Tibial artery (tissue), 4 donors: ENCODE measurements around the gene CTNND2.
A peak's percentile ranks its signal among the peaks of the same experiment; 100 is the strongest.

Source experiments
- DNase-seq, 2 donors: peaks; one replicate each; pipeline ENCODE4 v3.0.0-alpha.2; 2019
- H3K27ac ChIP-seq, 2 donors: fragments of 200-600 bp; sonication (generic) in 1 of 2; 1 replicate in 1 of 2; 2 replicates in 1 of 2; pipeline ENCODE4 v1.5.1; 2018 to 2019; ENCODE audit warnings: mild to moderate bottlenecking in 1 of 2
- H3K27me3 ChIP-seq, 2 donors: fragments of 200-600 bp; sonication (generic) in 1 of 2; one replicate each; pipeline versions ENCODE4 v1.5.1 to v1.6.0; 2016 to 2019
- H3K36me3 ChIP-seq, 3 donors: fragments of 200-600 bp; sonication (generic) in 2 of 3; one replicate each; pipeline ENCODE4 v1.5.1; 2016 to 2019; ENCODE audit warnings: mild to moderate bottlenecking in 2 of 3
- H3K4me1 ChIP-seq, 4 donors: fragments of 200-600 bp; sonication (generic) in 2 of 4; 1 replicate in 3 of 4; 2 replicates in 1 of 4; pipeline ENCODE4 v1.5.1; 2016 to 2019
- H3K4me3 ChIP-seq, 2 donors: fragments of 200-600 bp; sonication (generic) in 1 of 2; 1 replicate in 1 of 2; 2 replicates in 1 of 2; pipeline ENCODE4 v1.5.1; 2018 to 2019; ENCODE audit warnings: mild to moderate bottlenecking in 2 of 2
- H3K9me3 ChIP-seq, 3 donors: fragments of 200-600 bp; sonication (generic) in 1 of 3; one replicate each; pipeline ENCODE4 v1.5.1; 2016 to 2019
- intact Hi-C: fragments of 100-400 bp; cut with DNase I; formaldehyde crosslinking; loops from one replicate; pipeline ENCODE4 v1.15.0; 2023; ENCODE audit warnings: low total_unique reads
- TF ChIP-seq, protein P1 (sequence below), 2 experiments: fragments of 200-600 bp in 1 of 2; fragments of 450-650 bp in 1 of 2; IDR thresholded peaks; one replicate each; pipeline ENCODE4 v1.5.1; 2017 to 2019; ENCODE audit warnings: antibody characterized with exemption in 2 of 2, mild to moderate bottlenecking in 1 of 2, moderate library complexity in 1 of 2

CTNND2 gene

DNA sequence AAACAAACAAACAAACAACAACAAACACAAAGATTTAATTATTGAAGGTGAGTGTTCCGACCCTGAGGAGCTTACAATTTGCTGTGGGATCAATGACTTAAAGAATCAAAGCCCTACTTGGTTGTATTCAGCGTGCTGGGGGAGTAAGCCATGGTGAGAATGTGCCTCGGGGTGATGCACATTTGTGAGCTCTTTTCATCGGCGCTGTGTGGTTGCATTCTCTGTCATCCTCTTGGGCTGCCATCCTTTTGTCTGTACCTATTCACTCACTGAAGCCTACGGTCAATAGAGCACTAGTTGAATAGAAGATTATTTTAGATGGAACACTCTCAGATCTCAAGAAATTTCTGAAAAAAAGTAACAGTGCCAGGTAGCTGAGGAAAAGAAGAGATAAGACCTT lies 203.9 kb downstream of the CTNND2 start:
- Histone ChIP-seq H3K27me3 (no peaks in the 10 kb centered on the region), H3K36me3 (no peaks in the 10 kb centered on the region), H3K9me3 (no peaks in the 10 kb centered on the region), H3K4me3 (no peak overlapping the region), H3K27ac (no peak overlapping the region), H3K4me1 (no peaks in the 10 kb centered on the region)
- intact Hi-C loops: no loop called here
- no peak for DNase-seq
- TF ChIP-seq, protein P1, sequence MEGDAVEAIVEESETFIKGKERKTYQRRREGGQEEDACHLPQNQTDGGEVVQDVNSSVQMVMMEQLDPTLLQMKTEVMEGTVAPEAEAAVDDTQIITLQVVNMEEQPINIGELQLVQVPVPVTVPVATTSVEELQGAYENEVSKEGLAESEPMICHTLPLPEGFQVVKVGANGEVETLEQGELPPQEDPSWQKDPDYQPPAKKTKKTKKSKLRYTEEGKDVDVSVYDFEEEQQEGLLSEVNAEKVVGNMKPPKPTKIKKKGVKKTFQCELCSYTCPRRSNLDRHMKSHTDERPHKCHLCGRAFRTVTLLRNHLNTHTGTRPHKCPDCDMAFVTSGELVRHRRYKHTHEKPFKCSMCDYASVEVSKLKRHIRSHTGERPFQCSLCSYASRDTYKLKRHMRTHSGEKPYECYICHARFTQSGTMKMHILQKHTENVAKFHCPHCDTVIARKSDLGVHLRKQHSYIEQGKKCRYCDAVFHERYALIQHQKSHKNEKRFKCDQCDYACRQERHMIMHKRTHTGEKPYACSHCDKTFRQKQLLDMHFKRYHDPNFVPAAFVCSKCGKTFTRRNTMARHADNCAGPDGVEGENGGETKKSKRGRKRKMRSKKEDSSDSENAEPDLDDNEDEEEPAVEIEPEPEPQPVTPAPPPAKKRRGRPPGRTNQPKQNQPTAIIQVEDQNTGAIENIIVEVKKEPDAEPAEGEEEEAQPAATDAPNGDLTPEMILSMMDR (IDR thresholded peaks at IDR 0.05): no peak

DNA sequence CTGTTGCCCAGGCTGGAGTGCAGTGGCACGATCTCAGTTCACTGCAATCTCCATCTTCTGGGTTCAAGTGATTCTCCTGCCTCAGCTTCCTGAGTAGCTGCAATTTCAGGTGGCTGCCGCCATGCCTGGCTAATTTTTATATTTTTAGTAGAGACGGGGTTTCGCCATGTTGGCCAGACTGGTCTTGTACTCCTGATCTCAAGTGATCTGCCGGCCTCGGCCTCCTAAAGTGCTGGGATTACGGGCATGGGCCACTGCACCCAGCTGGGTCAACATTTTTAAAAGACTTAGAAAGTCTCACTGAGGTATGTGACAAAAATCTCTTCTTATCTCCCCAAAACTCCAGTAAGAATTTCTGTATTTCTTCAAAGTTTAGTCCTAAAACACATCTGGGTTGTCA lies 211.6 kb downstream of the CTNND2 start:
- TF ChIP-seq, protein P1 (IDR thresholded peaks at IDR 0.05): no peak
- no peaks in the 10 kb centered on the region for H3K9me3 ChIP-seq
- no peaks in the 10 kb centered on the region for H3K27me3 ChIP-seq
- no peak overlapping the region for H3K27ac ChIP-seq
- no peak overlapping the region for H3K4me3 ChIP-seq
- no peaks in the 10 kb centered on the region for H3K4me1 ChIP-seq
- H3K36me3 ChIP-seq: no peaks in the 10 kb centered on the region
- intact Hi-C loops: no loop called here
- no peak for DNase-seq

DNA sequence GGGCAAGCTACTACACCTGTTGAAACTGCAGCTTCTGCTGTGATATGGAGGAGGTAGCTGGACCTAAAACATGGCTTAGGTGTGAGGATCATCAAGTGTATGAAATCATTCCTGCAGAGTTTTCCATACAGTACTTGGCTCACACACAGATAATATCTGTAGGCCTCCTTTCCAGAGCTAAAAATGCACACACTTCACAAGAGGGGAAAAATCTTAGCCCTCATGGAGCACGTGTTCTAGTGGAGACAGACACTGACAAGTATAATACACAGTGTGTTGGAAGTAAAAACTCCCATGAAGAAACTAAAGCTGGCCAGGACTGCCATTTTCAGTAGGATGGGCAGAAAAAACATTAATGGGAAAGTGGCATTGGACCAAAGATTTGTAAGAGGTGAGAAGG lies 216.7 kb downstream of the CTNND2 start:
- intact Hi-C loops: no loop called here
- H3K27ac ChIP-seq: no peak overlapping the region

DNA sequence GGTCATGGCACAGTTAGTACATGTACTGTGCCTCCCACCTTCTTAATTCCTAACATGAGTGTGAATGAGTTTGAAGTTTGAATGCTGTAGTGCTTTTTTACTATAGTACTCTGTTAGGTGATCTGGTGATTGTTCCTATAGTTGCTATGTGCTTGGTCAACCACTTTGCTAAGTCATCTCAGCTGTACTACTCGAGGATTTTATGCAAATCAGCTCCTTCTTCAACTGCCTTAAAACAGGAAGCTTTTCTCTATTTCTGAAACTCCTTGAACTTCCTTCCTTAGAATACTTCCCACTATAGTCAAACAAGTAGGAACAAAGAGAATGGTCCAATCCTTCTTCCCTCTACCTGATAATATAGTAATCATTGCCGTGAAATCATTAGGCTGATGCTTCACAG lies 219.6 kb downstream of the CTNND2 start:
- H3K4me3 ChIP-seq: no peak overlapping the region
- H3K27ac ChIP-seq: no peak overlapping the region
- H3K9me3 ChIP-seq: no peaks in the 10 kb centered on the region
- TF ChIP-seq, protein P1 (IDR thresholded peaks at IDR 0.05): no peak
- intact Hi-C loops: no loop called here
- no peaks in the 10 kb centered on the region for H3K27me3 ChIP-seq
- H3K36me3 ChIP-seq: no peaks in the 10 kb centered on the region
- DNase-seq: no peak
- no peaks in the 10 kb centered on the region for H3K4me1 ChIP-seq

More for the DNA sequence above, 216.7 kb downstream of the CTNND2 start:
- H3K27me3 ChIP-seq: no peaks in the 10 kb centered on the region
- no peaks in the 10 kb centered on the region for H3K36me3 ChIP-seq
- H3K4me1 ChIP-seq: no peaks in the 10 kb centered on the region
- no peak for DNase-seq
- TF ChIP-seq, protein P1 (IDR thresholded peaks at IDR 0.05): no peak
- no peaks in the 10 kb centered on the region for H3K9me3 ChIP-seq
- H3K4me3 ChIP-seq: no peak overlapping the region

DNA sequence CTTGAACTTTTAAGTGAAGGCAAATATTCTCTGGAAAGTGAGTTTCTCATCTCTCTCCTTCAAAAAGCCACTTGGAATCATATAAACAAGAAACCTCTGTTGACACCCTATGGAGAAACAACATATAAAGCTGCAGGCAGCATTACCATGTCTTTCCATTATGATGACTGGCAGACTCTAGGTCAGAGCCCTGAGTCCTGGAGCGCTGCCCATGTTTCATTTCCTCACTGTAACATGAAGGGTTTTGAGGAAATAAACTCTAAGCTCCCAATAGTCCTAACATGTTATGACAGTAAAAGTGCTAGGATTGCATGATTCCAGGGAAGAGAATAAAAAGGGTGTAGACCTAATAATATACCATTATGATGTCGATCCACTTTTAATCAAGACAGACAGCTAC lies 220.6 kb downstream of the CTNND2 start:
- H3K36me3 ChIP-seq: no peaks in the 10 kb centered on the region
- intact Hi-C loops: no loop called here
- H3K4me1 ChIP-seq: no peaks in the 10 kb centered on the region
- TF ChIP-seq, protein P1 (IDR thresholded peaks at IDR 0.05): no peak
- no peak overlapping the region for H3K4me3 ChIP-seq
- no peaks in the 10 kb centered on the region for H3K9me3 ChIP-seq
- H3K27me3 ChIP-seq: no peaks in the 10 kb centered on the region
- H3K27ac ChIP-seq: no peak overlapping the region
- DNase-seq: peak in 1 of 2 donors; percentile 73

DNA sequence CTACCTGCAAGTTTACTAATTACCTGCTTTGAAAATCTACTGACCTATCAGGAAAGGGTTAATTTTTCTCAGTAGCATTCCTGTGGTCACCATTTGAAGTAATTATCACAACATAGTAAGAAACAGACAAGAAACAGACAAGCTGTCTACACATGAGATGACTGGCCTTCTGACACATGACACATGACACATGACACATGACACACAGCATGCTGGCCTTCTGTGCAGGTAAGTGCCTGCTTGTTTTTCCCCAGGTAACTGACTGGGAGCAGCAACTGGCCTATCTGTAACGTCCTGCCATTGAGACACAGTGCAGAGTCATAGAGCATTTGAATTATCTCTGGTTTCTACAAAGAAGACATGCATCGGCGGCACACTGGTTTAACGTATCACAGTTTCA lies 222.4 kb downstream of the CTNND2 start:
- H3K27ac ChIP-seq: no peak overlapping the region
- H3K4me3 ChIP-seq: no peak overlapping the region
- H3K4me1 ChIP-seq: no peaks in the 10 kb centered on the region
- H3K9me3 ChIP-seq: no peaks in the 10 kb centered on the region
- H3K27me3 ChIP-seq: no peaks in the 10 kb centered on the region
- no peaks in the 10 kb centered on the region for H3K36me3 ChIP-seq
- DNase-seq: no peak
- TF ChIP-seq, protein P1 (IDR thresholded peaks at IDR 0.05): no peak
- intact Hi-C loops: no loop called here
